Measurements from ENCODE around the gene ALPI.

ALPI gene

DNA sequence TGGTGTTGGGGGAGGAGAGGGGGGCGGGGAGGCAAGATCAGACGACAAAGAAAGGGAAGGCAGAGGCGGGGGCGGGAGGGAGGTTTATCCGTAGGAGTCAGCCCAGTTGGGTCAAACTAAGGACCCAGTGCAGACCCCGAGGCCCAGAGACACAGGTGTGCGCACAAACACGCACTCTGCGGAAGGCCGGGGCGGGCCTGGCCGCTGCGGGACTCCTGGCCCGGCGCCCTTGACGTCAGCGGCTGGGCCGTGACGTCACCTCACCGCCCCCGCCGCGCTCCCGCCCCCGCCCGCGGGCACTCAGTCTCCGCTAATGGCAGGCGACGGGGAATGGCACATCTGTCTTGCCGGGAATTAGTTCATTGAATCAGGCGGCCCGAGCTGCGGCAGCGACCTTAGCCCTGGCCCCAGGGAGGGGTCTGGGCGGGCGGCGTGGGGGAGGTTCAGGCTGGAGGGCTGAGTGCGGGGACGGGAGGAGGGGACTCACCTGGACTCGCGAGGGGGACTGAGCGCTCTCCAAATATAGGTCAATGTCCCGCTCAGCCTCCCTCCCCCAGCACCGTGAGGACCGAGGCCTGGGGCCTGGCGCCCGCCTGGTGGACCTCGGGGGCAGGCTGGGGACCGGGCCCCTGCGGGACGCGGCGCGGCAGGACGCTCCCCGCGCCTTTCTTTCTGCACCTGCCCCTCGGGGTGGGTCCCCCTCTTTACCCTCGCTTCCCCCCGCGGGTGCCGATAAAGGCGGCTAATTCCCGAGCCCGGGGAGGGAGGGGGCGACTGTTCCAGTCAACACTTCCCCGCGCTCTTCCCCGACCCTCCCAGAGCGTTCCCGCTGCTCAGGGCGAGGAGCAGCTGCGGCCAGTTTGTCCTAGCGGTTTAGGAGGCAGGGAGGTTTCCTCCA lies 47.2 kb downstream of the ALPI start:
- peak; percentile 15 for DNase-seq

DNA sequence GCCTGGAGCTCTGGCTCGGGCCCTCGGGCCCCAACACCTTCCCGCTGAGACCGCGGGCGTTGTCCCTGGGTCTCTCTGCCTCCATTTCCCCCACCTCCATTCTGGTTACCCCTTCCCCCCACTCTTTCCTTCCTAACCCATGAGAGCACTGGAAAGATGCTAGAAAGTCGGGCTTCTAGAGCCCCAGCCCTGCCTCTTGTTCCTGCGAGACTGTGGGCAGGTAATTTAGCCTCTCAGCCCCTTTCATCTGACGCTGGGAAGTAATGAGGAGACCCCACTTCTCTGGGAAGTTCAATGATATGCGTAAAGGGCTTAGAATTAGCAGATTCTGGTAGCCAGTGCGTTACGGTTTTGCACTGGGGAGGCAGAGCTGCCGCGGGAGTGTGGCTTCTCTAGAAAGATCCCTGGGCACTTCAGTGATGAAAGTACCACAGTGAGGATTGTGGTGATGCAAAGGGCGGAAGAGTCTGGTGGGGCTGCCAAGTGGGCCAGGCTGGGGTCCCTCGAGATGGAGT lies 47.9 kb downstream of the ALPI start:
- DNase-seq = no peak

DNA sequence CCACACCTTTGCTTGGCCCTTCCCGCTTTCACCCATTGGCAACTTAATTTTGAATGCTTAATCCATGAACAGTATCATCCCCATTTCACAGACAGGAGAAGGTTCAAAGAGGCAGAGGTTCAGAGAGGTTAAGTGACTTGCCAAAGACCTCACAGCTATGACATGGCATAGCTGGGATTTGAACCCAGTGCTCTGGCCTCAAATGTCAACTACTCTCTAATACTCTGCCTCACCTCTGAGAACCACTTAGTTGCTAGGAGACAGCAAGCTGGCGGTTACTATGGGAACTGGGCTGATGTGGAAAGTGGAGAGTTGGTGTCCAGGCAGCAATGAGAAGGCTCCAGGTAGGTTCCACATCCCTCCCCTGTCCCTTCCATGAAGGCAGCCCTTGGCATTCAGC lies 48.5 kb downstream of the ALPI start:
- no peak for DNase-seq

GRCh38 chr2:232505856-232506255 lies 49.9 kb downstream of the ALPI start:
- no peak for DNase-seq

DNA sequence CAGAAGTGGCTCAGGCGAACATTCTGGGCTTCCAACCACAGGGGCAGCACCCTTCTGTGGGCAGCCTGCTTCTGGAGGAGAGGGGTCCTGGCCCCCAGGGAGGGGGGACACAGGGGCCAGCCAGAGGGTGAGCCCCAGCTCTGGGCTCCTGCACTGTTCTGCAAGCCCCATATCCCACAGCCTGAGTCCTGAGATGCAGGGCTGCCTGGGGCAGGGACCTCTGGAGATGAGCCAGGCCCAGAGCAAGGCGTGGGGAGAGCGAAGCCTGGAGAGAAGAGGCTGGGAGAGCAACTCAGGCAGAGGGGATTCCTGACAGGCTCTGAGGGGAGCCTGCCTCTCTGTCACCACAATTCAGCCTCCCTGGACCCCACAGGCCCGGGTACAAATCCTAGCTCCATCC lies 50.8 kb downstream of the ALPI start:
- no peak for DNase-seq

DNA sequence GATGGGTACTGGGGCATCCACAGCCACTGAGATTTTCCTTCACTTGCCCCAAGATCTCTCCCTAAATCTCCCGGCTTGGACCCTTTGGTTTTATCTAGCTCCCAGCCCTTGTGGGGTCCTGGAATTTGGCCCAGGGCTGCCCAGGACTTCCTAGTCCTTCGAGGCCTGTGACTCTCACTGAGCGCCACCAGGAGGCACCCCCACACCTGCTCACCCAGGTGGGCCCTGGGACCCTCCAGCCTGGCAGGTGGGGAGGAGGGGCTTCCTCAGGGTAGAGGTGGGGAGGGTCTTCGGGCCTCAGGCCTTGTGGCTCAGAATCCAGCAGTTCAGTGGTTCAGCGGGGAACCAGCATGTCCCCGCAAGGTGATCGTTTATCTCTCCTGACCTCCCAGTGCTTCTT lies 52.3 kb downstream of the ALPI start:
- DNase-seq = no peak
